Progenitor cell of endocrine pancreas (in vitro differentiated cells): ENCODE results near the gene TRIM71. TPM values are rescaled to one million over a fixed set of nuclear protein-coding genes. Genes with fewer than 3 reads are reported as not detected.

ENCODE experiments used
- DNase-seq: peaks from one replicate; pipeline ENCODE4 v3.0.0; 2021; ENCODE audit warnings: low spot score; ENCODE audit not compliant: unreplicated experiment
- H3K27ac Mint-ChIP-seq: 2 replicates; pipeline ENCODE4 v1.8.0; 2021; ENCODE audit warnings: mild to moderate bottlenecking, moderate library complexity, mixed read lengths
- H3K27me3 Mint-ChIP-seq: 2 replicates; pipeline ENCODE4 v1.8.0; 2021; ENCODE audit warnings: mixed read lengths
- H3K36me3 Mint-ChIP-seq: 2 replicates; pipeline ENCODE4 v1.8.0; 2022; ENCODE audit warnings: mixed read lengths; ENCODE audit not compliant: insufficient read depth
- H3K4me1 Mint-ChIP-seq: 2 replicates; pipeline ENCODE4 v1.8.0; 2021; ENCODE audit warnings: low read depth, mixed read lengths
- H3K4me3 Mint-ChIP-seq: 2 replicates; pipeline ENCODE4 v1.8.0; 2021; ENCODE audit warnings: low read depth, mild to moderate bottlenecking, moderate library complexity, mixed read lengths
- H3K9me3 Mint-ChIP-seq: 2 replicates; pipeline ENCODE4 v1.8.0; 2021; ENCODE audit warnings: low read depth, mixed read lengths
- CTCF ChIP-seq: fragments of 200-600 bp; sonication (generic); IDR thresholded peaks from one replicate; pipeline ENCODE4 v1.5.0; 2021; ENCODE audit warnings: antibody characterized with exemption, mild to moderate bottlenecking; ENCODE audit not compliant: unreplicated experiment
- total RNA-seq: library from RNA; stranded (reverse); gene quantifications from 2 replicates; pipeline ENCODE4 v1.2.1, GENCODE V29; 2021

The TRIM71 gene
- total RNA-seq, 1 donor from 2014 or later: 61.3 TPM

GRCh38 chr3:32872487-32873382, 54.9 kb downstream of the TRIM71 start:
- Mint-ChIP-seq H3K4me1 (peaks cover 37% of the 10 kb centered on the region), H3K4me3 (no peak overlapping the region), H3K36me3 (peaks cover 17% of the 10 kb centered on the region), H3K27me3 (no peaks in the 10 kb centered on the region), H3K9me3 (no peaks in the 10 kb centered on the region), H3K27ac (no peak overlapping the region)
- TF ChIP-seq CTCF: no peak
- no peak for DNase-seq

GRCh38 chr3:32873531-32874130, 55.8 kb downstream of the TRIM71 start:
- no peaks in the 10 kb centered on the region for H3K27me3 Mint-ChIP-seq
- H3K36me3 Mint-ChIP-seq: peaks cover 20% of the 10 kb centered on the region
- no peak overlapping the region for H3K27ac Mint-ChIP-seq
- DNase-seq: no peak
- no peaks in the 10 kb centered on the region for H3K9me3 Mint-ChIP-seq
- no peak overlapping the region for H3K4me3 Mint-ChIP-seq
- TF ChIP-seq CTCF: no peak
- H3K4me1 Mint-ChIP-seq: peaks cover 33% of the 10 kb centered on the region

GRCh38 chr3:32876920-32877319, 59.1 kb downstream of the TRIM71 start:
- Mint-ChIP-seq H3K9me3 (no peaks in the 10 kb centered on the region), H3K4me1 (peaks cover 7% of the 10 kb centered on the region), H3K36me3 (peaks cover 22% of the 10 kb centered on the region), H3K4me3 (no peak overlapping the region), H3K27ac (no peak overlapping the region), H3K27me3 (no peaks in the 10 kb centered on the region)
- DNase-seq: no peak
- TF ChIP-seq CTCF: no peak

GRCh38 chr3:32877598-32877997, 59.8 kb downstream of the TRIM71 start:
- no peak for TF ChIP-seq CTCF
- H3K4me3 Mint-ChIP-seq: no peak overlapping the region
- H3K9me3 Mint-ChIP-seq: no peaks in the 10 kb centered on the region
- H3K4me1 Mint-ChIP-seq: peaks cover 5% of the 10 kb centered on the region
- H3K27ac Mint-ChIP-seq: no peak overlapping the region
- no peaks in the 10 kb centered on the region for H3K27me3 Mint-ChIP-seq
- peaks cover 22% of the 10 kb centered on the region for H3K36me3 Mint-ChIP-seq
- no peak for DNase-seq

- Mint-ChIP-seq H3K27me3 (no peaks in the 10 kb centered on the region), H3K4me3 (no peak overlapping the region), H3K4me1 (peaks cover 14% of the 10 kb centered on the region), H3K36me3 (peaks cover 18% of the 10 kb centered on the region), H3K27ac (no peak overlapping the region), H3K9me3 (no peaks in the 10 kb centered on the region)
- DNase-seq: no peak
- no peak for TF ChIP-seq CTCF
These were observed 62.4 kb downstream of the TRIM71 start for GRCh38 chr3:32880225-32880624.
